ENCODE results near the gene IMMP2L. TPM values are rescaled to one million over a fixed set of nuclear protein-coding genes. Genes with fewer than 3 reads are reported as not detected.

IMMP2L gene
- total RNA-seq, 4 donors from 2014 or later = 12.4 to 31.7 (median 22.8) TPM

DNA sequence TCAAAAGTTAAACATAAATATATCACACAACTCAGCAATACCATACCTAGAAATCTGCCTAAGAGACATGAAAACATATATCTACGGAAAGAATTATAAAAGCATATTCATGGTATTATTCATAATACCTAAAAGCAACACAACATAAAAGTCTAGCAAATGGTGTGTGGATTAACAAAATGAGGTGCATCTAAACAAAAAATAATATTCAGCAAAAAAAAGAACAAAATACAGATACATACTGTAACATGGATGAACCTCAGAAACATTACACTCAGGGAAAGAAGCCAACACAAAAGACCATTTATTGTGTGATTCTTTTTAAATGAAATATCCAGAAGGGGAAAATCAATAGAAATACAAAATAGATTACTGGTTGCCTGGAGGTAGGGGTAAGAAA lies 155.0 kb downstream of the IMMP2L start:
- TF ChIP-seq, protein P1, sequence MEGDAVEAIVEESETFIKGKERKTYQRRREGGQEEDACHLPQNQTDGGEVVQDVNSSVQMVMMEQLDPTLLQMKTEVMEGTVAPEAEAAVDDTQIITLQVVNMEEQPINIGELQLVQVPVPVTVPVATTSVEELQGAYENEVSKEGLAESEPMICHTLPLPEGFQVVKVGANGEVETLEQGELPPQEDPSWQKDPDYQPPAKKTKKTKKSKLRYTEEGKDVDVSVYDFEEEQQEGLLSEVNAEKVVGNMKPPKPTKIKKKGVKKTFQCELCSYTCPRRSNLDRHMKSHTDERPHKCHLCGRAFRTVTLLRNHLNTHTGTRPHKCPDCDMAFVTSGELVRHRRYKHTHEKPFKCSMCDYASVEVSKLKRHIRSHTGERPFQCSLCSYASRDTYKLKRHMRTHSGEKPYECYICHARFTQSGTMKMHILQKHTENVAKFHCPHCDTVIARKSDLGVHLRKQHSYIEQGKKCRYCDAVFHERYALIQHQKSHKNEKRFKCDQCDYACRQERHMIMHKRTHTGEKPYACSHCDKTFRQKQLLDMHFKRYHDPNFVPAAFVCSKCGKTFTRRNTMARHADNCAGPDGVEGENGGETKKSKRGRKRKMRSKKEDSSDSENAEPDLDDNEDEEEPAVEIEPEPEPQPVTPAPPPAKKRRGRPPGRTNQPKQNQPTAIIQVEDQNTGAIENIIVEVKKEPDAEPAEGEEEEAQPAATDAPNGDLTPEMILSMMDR (IDR thresholded peaks at IDR 0.05) = no peak
- ATAC-seq (ENCODE audit: low FRiP score) (no peak), DNase-seq (ENCODE audit: low spot score) (no peak)

DNA sequence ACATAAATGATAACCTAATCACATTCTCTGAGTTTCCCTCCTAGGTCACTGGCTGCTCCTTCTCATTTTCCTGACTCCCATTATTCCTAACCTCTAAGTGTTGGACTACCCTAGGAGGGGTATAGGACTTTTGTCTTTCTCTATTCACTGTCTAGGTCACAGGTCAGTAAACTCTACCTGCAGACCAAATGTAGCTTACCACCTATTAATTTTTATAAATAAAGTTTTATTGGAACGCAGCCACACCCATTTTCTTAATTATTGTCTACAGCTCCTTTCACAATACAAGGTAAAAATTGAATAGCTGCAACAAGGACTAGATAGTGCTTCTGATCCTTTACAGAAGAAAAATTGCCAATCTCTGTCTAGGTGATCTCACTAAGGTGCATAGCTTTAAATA lies 156.7 kb downstream of the IMMP2L start:
- ATAC-seq (ENCODE audit: low FRiP score) = no peak
- TF ChIP-seq, protein P1 (IDR thresholded peaks at IDR 0.05) = no peak
- no peak for DNase-seq (ENCODE audit: low spot score)

DNA sequence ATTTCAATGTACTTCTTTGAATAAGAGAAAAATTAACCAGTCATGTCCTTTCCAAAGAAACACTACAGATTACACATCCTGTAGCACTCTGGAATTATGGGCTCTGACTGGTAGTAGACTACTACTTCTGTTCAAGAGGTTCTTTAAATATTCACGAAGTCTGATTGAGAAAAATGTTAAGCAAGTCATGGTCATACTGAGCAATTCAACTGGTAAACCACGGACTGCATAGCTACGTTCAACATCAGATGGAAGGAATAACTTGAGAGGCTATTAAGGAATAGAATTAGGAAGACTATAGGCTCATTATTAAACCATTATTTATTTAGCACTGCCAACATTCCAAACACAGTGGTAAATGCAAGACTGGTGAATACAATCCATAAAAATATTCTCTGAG lies 160.8 kb downstream of the IMMP2L start:
- TF ChIP-seq, protein P1 (IDR thresholded peaks at IDR 0.05) = no peak
- DNase-seq (ENCODE audit: low spot score) = no peak
- ATAC-seq (ENCODE audit: low FRiP score) = no peak

DNA sequence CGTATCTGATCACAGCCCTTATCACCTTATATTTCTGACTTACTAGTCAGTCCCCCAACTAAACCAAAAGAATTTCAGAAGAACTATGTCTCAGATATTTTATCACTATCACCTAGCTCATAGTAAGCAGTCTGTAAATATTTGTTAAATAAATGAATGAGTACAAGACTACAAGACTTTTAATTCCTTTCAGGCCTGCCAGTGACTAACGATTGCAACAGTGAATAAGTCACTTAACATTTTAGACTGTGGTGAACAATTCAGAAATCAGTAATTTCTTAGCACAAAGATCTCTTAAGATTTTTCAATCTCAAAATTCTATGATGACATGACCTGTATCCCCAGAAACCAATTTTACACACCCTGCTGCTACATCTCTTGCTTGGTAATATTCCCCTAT lies 162.2 kb downstream of the IMMP2L start:
- ATAC-seq (ENCODE audit: low FRiP score) (no peak), DNase-seq (ENCODE audit: low spot score) (no peak)
- TF ChIP-seq, protein P1 (IDR thresholded peaks at IDR 0.05) = no peak

DNA sequence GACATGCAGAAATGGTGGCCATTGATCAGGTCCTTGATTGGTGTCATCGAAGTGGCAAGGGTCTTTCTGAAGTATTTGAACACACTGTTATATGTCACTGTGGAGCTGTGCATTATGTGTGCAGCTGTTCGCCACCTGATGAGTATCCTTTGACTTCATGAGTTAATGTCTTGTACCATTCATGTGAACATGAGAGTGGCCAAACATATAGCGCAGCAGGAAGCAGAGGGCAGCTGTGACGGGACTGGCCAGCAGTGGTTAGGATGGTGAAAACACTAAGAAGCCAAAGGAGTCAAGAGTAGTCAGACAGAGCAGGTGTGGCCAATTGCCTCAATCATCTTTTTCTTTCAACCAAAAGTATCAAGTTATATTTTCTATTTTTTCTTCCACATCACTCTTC lies 167.4 kb downstream of the IMMP2L start:
- TF ChIP-seq, protein P1 (IDR thresholded peaks at IDR 0.05) = no peak
- ATAC-seq (ENCODE audit: low FRiP score) = no peak
- DNase-seq (ENCODE audit: low spot score) = no peak

DNA sequence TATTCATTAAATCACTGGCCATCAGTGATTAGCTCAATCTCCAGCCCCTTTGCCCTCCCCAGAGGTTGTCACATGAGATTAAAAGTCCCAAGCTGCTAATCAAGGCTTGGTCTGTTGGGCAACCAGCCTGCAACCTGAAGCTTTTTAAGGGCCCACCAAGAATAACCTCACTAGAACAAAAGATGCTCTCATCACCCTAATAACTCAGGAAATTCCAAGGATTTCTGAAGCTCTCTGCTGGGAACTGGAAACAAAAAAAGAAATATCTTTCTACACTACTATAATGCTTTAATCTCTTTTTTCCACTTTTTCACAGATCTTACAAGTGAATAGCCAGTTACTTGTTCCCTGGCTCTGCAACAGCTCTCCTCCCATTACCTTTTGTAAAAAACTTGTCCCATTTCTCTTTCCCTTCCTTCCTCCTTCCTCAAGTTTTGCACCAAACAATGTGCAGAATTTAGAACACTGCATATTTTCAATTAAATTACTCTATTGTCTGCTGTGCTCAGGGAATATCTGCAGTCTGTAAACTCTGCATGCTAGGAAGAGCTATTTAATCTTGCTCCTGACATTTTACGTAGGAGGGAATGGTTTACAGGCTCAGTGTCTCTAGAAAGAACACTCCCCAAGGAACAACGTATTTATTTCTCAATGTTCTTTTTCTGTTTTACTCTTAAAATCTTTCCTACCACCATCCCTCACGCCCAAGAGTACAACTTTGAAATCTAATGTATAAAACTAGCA lies 169.1 kb downstream of the IMMP2L start:
- TF ChIP-seq, protein P1 (IDR thresholded peaks at IDR 0.05) = no peak
- DNase-seq (ENCODE audit: low spot score) (no peak), ATAC-seq (ENCODE audit: low FRiP score) (no peak)

DNA sequence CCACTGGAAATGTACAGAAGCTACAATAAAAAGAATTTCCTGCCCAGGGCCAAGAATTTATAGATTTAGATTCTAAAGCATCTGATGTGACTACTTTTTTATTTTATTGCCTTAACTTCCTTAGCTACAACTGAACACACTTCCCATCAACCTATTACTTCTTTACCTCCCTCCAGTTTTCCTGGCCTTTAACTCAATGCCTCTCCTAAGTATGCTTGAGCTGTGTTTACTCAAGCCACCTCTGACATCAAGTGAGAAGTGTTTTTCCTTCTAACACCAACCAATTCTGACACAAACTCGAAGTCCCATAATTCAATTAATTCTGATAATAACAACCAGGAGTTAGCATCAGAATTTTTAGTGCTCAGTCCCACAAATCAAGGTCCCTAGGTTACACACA lies 170.0 kb downstream of the IMMP2L start:
- TF ChIP-seq, protein P1 (IDR thresholded peaks at IDR 0.05) = no peak
- no peak for ATAC-seq (ENCODE audit: low FRiP score)
- no peak for DNase-seq (ENCODE audit: low spot score)
